ENCODE data around the gene CBL. TPM values are rescaled to one million over a fixed set of nuclear protein-coding genes. Genes with fewer than 3 reads are reported as not detected.

CBL gene
- total RNA-seq, 1 donor: 20.7 TPM

DNA sequence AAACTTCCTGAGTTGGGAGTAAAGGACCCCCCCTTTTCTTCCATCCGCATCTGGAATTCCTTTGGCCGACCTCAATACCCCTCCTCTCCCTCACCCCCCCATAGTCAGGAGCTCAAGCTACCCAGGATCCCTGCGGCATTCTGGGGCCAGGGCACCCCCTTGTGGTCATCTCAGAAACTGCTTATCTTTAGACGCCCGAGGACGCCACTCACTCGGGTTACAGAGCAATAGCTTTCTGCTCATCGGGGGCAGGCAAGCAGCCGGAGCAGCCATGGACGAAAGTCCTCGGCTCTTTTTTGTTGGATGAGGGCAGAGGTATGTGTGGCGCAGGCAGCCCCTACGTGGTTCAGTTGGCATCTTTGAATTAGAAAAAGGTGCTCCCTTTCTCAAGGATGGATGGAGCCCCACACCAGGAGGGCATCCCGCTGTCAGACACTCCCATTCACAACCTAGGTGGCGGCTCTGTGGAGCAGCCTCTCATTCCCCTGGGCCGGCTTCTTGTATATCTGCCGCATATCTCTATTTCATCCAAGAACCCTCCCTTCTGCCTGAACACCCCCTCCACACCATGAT lies 132.3 kb downstream of the CBL start:
- TF ChIP-seq CTCF (IDR thresholded peaks at IDR 0.05; ENCODE audit: insufficient read depth, low read depth, low read length): peak; percentile 91
- H3K4me3 ChIP-seq (ENCODE audit: low read depth, low read length): peak overlapping the region; percentile 43
- no peak for DNase-seq (ENCODE audit: low read depth)

GRCh38 chr11:119338965-119339588 lies 132.9 kb downstream of the CBL start:
- DNase-seq (ENCODE audit: low read depth): no peak
- peak overlapping the region; percentile 63 for H3K4me3 ChIP-seq (ENCODE audit: low read depth, low read length)
- TF ChIP-seq CTCF (IDR thresholded peaks at IDR 0.05; ENCODE audit: insufficient read depth, low read depth, low read length): no peak

DNA sequence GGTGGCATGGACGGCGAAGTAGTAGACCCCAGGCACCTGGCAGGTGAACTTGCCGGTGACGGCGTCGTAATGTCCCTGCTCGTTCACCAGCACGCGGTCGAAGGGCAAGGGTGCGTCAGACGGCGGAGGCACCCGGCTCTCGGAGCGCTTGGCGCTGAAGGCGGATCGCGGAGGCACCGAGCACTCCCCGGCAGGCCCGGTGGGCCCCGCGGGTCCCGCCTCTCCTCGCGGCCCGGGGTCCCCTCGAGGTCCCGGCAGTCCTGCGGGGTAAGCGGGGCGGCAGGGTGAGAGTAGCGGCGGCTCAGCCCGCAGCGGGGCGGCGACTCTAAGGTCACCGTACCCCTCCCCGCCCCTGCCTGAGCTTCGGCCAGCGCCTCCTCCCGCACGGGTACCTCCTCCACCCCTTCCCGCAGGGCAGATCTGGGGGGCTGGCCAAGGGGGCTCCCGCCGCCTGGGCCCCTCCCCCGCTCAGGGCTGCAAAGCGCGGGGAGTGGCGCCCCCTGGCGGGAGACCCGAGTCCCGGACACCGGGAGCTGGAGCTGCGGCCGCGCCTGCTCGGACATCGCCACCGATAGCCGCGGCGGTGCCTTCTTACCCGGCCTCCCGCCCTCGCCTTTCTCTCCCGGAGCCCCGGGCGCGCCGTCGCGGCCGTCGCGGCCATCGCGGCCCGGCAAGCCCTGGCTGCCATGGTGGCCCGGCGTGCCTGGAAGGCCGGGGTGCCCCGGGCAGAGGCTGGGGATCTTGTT lies 133.6 kb downstream of the CBL start:
- peak; percentile 60 for DNase-seq (ENCODE audit: low read depth)
- peak; percentile 84 for TF ChIP-seq CTCF (IDR thresholded peaks at IDR 0.05; ENCODE audit: insufficient read depth, low read depth, low read length)
- H3K4me3 ChIP-seq (ENCODE audit: low read depth, low read length): peak overlapping the region; percentile 63

GRCh38 chr11:119340335-119341221 lies 134.4 kb downstream of the CBL start, which contains the start of gene C1QTNF5:
Gene C1QTNF5 (minus strand): TSS chr11:119340883. CDS start chr11:119340397, 486 bp downstream.
- no peak for TF ChIP-seq CTCF (IDR thresholded peaks at IDR 0.05; ENCODE audit: insufficient read depth, low read depth, low read length)
- peak; percentile 74 for DNase-seq (ENCODE audit: low read depth)
- H3K4me3 ChIP-seq (ENCODE audit: low read depth, low read length): peak within 1 kb of the TSS; percentile 63

GRCh38 chr11:119341222-119342022 lies 135.3 kb downstream of the CBL start:
- no peak for TF ChIP-seq CTCF (IDR thresholded peaks at IDR 0.05; ENCODE audit: insufficient read depth, low read depth, low read length)
- DNase-seq (ENCODE audit: low read depth): no peak
- H3K4me3 ChIP-seq (ENCODE audit: low read depth, low read length): peak overlapping the region; percentile 63

- DNase-seq (ENCODE audit: low read depth): no peak
- H3K4me3 ChIP-seq (ENCODE audit: low read depth, low read length): no peak overlapping the region
- no peak for TF ChIP-seq CTCF (IDR thresholded peaks at IDR 0.05; ENCODE audit: insufficient read depth, low read depth, low read length)
Observed at GRCh38 chr11:119342023-119342300, 135.8 kb downstream of the CBL start.

Data from fibroblast of villous mesenchyme (primary cell).